GM21717 (cell line): ENCODE data around the gene GP1BA.
"Not testable (repeated sequence)": the region's sequence is repeated elsewhere in the genome, so short reads cannot be mapped to it uniquely, and the experiment has no call there.

ENCODE experiments used
- ATAC-seq: cut with Tn5 transposase; IDR thresholded peaks from one replicate; pipeline ENCODE4 v1.9.1; 2021; ENCODE audit warnings: mild to moderate bottlenecking, moderate library complexity; ENCODE audit not compliant: unreplicated experiment

GP1BA gene

GRCh38 chr17:4901108-4901647 is 30.9 kb upstream of the GP1BA start:
- ATAC-seq = no peak

- ATAC-seq = no peak
Measured at GRCh38 chr17:4901648-4902344, 30.3 kb upstream of the GP1BA start.

DNA sequence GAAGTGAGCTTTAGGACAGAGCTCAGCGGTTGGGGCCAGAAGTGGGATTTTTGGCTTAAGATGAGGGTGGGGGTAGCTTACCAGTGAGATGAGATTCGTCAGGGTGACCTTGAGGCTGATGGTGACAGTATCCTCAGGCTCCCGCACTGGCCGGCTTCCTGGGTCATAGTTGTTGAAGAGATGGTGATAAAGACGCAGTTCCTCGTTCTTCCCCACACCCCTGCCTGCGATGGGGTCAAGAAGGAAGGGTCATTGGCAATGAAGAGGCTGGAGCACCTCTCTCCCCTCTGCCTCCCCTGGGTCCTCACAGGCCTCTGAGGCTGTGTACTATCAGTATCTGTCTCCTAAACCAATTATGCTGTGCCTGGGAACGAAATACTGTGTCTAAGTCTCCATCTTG is 29.5 kb upstream of the GP1BA start:
- ATAC-seq = no peak

DNA sequence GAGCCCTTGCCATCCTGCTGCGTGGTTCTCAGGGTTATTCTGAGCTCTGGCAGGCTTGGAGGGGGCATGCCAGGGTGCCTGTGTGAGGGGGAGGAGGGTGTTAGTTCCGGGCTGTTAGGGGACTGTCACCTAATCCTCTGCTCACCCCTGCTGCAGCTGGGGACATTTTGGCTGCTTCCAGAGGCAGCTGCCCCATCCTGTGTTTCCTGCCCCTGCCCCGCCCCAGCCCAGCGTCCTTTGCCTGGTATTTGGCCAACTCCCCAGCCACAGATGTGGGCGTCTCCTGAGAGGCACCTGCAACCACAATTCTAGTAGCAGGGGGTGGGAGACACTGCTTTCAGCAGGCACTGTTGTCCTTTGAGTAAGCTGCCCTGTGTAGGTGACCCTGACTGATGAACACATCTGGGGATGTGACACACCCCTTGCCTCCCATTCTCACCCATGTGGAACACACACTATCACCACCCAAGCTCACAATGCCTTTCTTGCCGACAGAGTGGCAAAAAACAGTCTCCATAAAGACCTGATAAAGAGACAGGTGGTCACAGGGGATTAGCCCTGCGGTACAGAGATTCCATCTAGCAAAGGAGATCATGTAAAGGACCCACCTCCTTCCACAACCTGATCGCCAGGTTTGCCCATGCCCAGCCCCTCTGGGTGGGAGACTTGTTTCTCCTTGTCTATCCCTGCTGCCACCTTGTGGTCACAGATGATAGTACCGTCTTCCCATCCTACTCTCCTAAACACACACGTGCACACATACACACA is 28.8 kb upstream of the GP1BA start, which contains the start of gene CHRNE:
TSS of gene CHRNE (minus strand) at position 48 of the 768 bp plus-strand sequence. CDS start at position 13, 35 bp downstream.
- ATAC-seq = no peak

DNA sequence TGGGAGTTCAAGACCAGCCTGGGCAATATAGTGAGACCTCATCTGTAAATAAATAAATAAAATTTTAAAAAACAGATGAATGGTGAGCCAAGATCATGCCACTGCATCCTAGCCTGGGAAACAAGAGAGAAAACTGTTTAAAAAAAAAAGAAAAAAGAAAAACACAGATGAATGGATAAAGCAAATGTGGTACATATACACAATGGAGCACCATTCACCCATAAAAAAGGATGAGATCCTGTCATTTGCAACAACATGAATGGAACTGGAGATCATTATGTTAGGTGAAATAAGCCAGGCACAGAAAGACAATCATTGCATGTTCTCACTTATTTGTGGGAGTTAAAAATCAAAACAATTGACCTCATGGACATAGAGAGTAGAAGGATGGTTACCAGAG is 25.4 kb upstream of the GP1BA start:
- ATAC-seq = not testable (repeated sequence)

GRCh38 chr17:4908301-4908700 is 23.8 kb upstream of the GP1BA start:
- ATAC-seq = no peak

DNA sequence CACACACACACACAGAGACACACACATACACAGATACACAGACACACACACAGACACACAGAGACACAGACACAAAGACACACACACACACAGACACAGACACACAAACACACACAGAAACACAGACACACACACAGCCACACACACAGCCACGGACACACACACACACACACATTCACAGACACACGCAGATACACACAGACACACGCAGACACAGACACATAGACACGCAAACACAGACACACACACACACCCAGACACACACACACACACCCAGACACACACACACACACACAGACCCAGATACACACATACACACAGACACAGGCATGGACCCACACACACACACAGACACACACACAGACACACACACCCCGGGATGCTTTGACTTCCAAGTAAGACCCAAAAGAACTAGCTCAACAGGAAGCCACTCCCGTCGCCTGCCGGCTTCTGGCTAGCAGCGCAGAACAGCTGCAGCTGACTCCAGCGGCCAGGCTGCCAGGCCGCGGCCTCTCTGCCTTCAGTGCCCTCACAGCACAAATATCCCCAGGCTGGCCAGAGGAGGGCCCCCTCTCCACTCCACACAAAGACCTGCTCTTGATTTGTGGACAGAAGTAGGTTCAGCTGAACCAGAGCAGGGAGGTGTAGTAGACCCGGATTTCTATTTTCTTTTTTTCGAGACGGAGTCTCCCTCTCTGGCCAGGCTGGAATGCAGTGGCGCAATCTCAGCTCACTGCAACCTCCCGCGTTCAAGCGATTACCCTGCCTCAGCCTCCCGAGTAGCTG is 23.2 kb upstream of the GP1BA start:
- no peak for ATAC-seq

GRCh38 chr17:4913994-4914393 is 18.1 kb upstream of the GP1BA start:
- ATAC-seq = no peak

GRCh38 chr17:4914551-4914950 is 17.5 kb upstream of the GP1BA start:
- not testable (repeated sequence) for ATAC-seq

GRCh38 chr17:4919511-4920047 is 12.5 kb upstream of the GP1BA start:
- no peak for ATAC-seq

DNA sequence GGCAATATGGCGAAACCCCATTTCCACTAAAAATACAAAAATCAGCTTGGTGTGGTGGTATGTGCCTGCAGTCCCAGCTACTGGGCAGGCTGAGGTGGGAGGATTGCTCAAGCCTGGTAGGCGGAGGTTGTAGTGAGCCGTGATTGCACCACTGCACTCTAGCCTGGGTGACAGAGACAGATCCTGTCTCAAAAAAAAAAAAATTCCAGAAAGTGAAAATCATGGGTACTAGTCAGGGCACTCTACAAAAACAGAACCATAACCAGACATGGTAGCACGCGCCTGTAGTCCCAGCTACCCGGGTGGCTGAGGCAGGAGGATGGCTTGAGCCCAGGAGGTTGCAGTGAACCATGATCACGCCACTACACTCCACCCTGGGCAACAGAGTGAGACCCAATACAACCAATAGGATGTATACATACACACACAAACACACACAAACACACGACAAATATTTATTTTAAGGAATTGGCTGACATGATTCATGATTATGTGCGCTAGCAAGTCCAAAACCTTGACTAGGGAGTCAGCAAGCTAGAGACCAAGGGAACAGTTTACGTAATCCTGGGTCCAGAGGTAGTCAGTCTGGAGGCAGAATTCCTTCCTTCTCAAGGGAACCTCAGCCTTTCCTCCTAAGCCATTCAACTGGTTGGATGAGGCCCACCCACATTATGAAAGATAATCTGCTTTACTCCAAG is 11.6 kb upstream of the GP1BA start:
- no peak for ATAC-seq

GRCh38 chr17:4921320-4921719 is 10.8 kb upstream of the GP1BA start:
- no peak for ATAC-seq

- not testable (repeated sequence) for ATAC-seq
Measured at GRCh38 chr17:4926577-4927335, 5.3 kb upstream of the GP1BA start.

- ATAC-seq = no peak
Measured at GRCh38 chr17:4928881-4929280, 3.2 kb upstream of the GP1BA start.

DNA sequence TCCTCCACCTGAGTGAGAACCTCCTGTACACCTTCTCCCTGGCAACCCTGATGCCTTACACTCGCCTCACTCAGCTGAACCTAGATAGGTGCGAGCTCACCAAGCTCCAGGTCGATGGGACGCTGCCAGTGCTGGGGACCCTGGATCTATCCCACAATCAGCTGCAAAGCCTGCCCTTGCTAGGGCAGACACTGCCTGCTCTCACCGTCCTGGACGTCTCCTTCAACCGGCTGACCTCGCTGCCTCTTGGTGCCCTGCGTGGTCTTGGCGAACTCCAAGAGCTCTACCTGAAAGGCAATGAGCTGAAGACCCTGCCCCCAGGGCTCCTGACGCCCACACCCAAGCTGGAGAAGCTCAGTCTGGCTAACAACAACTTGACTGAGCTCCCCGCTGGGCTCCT is 679 bp downstream of the GP1BA start:
- no peak for ATAC-seq

DNA sequence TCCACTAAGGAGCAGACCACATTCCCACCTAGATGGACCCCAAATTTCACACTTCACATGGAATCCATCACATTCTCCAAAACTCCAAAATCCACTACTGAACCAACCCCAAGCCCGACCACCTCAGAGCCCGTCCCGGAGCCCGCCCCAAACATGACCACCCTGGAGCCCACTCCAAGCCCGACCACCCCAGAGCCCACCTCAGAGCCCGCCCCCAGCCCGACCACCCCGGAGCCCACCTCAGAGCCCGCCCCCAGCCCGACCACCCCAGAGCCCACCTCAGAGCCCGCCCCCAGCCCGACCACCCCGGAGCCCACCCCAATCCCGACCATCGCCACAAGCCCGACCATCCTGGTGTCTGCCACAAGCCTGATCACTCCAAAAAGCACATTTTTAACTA is 1.6 kb downstream of the GP1BA start:
- no peak for ATAC-seq

- no peak for ATAC-seq
Measured at GRCh38 chr17:4934173-4934979, 2.3 kb downstream of the GP1BA start.

- ATAC-seq = no peak
Measured at GRCh38 chr17:4935650-4936049, 3.6 kb downstream of the GP1BA start.

DNA sequence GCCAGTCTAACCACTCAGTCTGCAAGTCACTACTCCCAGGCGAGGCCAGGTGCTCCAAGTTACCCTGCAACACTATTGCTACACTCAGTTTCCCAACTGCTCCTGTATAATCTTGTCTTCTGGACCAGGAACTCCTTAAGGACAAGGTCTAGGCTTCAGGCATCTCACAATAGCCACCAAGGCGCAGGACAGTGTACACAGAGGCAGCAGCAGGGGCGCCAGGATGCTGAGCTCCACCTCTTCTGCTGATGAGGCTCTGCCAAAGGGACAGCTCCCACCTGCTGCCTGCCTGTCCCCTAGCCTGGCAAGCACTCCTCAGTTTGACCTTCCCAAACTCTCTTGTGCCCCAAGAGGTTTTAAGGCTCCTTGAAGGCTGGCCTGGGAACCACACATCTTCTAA is 4.4 kb downstream of the GP1BA start:
- no peak for ATAC-seq
